KMS-11 (cell line): Measurements from ENCODE around the gene CARD19.
"Not testable (repeated sequence)": the region's sequence is repeated elsewhere in the genome, so short reads cannot be mapped to it uniquely, and the experiment has no call there.

Experiments used
- H2AFZ ChIP-seq: fragments of 200-600 bp; sonication (generic); 2 replicates; pipeline ENCODE4 v1.6.1; 2016; ENCODE audit warnings: antibody characterized with exemption, mixed run types, low read depth
- H3K27ac ChIP-seq: fragments of 200-600 bp; sonication (generic); 2 replicates; pipeline ENCODE4 v1.6.1; 2016; ENCODE audit warnings: mild to moderate bottlenecking, mixed run types
- H3K27me3 ChIP-seq: fragments of 200-600 bp; sonication (generic); 2 replicates; pipeline ENCODE4 v1.6.1; 2017; ENCODE audit warnings: mild to moderate bottlenecking, low read depth, mixed run types, moderate library complexity; ENCODE audit not compliant: insufficient read depth
- H3K36me3 ChIP-seq: fragments of 200-600 bp; sonication (generic); 2 replicates; pipeline ENCODE4 v1.6.1; 2017; ENCODE audit warnings: mild to moderate bottlenecking, mixed run types; ENCODE audit not compliant: insufficient read depth
- H3K4me1 ChIP-seq: fragments of 200-600 bp; sonication (generic); 2 replicates; pipeline ENCODE4 v1.6.1; 2016; ENCODE audit warnings: mild to moderate bottlenecking, low read depth, mixed run types; ENCODE audit not compliant: poor library complexity, severe bottlenecking
- H3K4me2 ChIP-seq: fragments of 200-600 bp; sonication (generic); 2 replicates; pipeline ENCODE4 v1.7.0; 2016; ENCODE audit warnings: mild to moderate bottlenecking, mixed run types
- H3K4me3 ChIP-seq: fragments of 200-600 bp; sonication (generic); IDR thresholded peaks from 2 replicates; pipeline ENCODE4 v1.6.1; 2017; ENCODE audit warnings: low read depth, low read length, mixed read lengths; ENCODE audit not compliant: insufficient read depth
- H3K79me2 ChIP-seq: fragments of 200-600 bp; sonication (generic); 2 replicates; pipeline ENCODE4 v1.6.1; 2016; ENCODE audit warnings: low read depth, mixed run types; ENCODE audit not compliant: insufficient read depth
- H3K9ac ChIP-seq: fragments of 200-600 bp; sonication (generic); 2 replicates; pipeline ENCODE4 v1.6.1; 2016; ENCODE audit warnings: mild to moderate bottlenecking, mixed run types
- H4K20me1 ChIP-seq: fragments of 200-600 bp; sonication (generic); 2 replicates; pipeline ENCODE4 v1.6.1; 2016; ENCODE audit warnings: mild to moderate bottlenecking, mixed run types; ENCODE audit not compliant: insufficient read depth
- CTCF ChIP-seq: fragments of 200-600 bp; sonication (generic); conservative IDR thresholded peaks from 2 replicates; pipeline ENCODE4 v1.6.1; 2017; ENCODE audit warnings: low read depth, mild to moderate bottlenecking, antibody characterized with exemption, low read length, moderate library complexity, mixed read lengths

CARD19 gene

GRCh38 chr9:93138171-93138764, 42.3 kb downstream of the CARD19 start:
- peaks cover 7% of the 10 kb centered on the region for H3K4me1 ChIP-seq
- no peak overlapping the region for H3K9ac ChIP-seq
- H3K4me3 ChIP-seq: no peak overlapping the region
- TF ChIP-seq CTCF: no peak
- no peak overlapping the region for H3K27ac ChIP-seq
- no peaks in the 10 kb centered on the region for H3K36me3 ChIP-seq
- H4K20me1 ChIP-seq: no peaks in the 10 kb centered on the region
- no peak overlapping the region for H2AFZ ChIP-seq
- H3K4me2 ChIP-seq: no peak overlapping the region
- peaks cover 3% of the 10 kb centered on the region; the same call in 1 of the 2 replicates for H3K79me2 ChIP-seq
- no peaks in the 10 kb centered on the region for H3K27me3 ChIP-seq

GRCh38 chr9:93139365-93140182, 43.6 kb downstream of the CARD19 start:
- Histone ChIP-seq H3K4me3 (no peak overlapping the region), H2AFZ (no peak overlapping the region), H3K4me2 (no peak overlapping the region), H3K27me3 (no peaks in the 10 kb centered on the region), H4K20me1 (no peaks in the 10 kb centered on the region), H3K9ac (no peak overlapping the region), H3K79me2 (no peaks in the 10 kb centered on the region), H3K4me1 (peaks cover 6% of the 10 kb centered on the region), H3K36me3 (no peaks in the 10 kb centered on the region), H3K27ac (no peak overlapping the region)
- TF ChIP-seq CTCF: no peak

- H3K36me3 ChIP-seq: no peaks in the 10 kb centered on the region
- H3K9ac ChIP-seq: no peak overlapping the region
- H4K20me1 ChIP-seq: no peaks in the 10 kb centered on the region
- no peak overlapping the region for H3K4me2 ChIP-seq
- TF ChIP-seq CTCF: no peak
- no peak overlapping the region for H2AFZ ChIP-seq
- no peak overlapping the region for H3K27ac ChIP-seq
- H3K79me2 ChIP-seq: no peaks in the 10 kb centered on the region
- no peaks in the 10 kb centered on the region for H3K27me3 ChIP-seq
- no peak overlapping the region for H3K4me3 ChIP-seq
- H3K4me1 ChIP-seq: no peaks in the 10 kb centered on the region
These were observed 45.9 kb downstream of the CARD19 start for GRCh38 chr9:93141771-93142483.

- no peak overlapping the region for H3K4me3 ChIP-seq
- H3K36me3 ChIP-seq: no peaks in the 10 kb centered on the region
- no peaks in the 10 kb centered on the region for H3K4me1 ChIP-seq
- no peak overlapping the region for H3K9ac ChIP-seq
- H4K20me1 ChIP-seq: no peaks in the 10 kb centered on the region
- H2AFZ ChIP-seq: no peak overlapping the region
- no peak overlapping the region for H3K4me2 ChIP-seq
- TF ChIP-seq CTCF: no peak
- H3K79me2 ChIP-seq: no peaks in the 10 kb centered on the region
- H3K27ac ChIP-seq: no peak overlapping the region
- no peaks in the 10 kb centered on the region for H3K27me3 ChIP-seq
These were observed 48.0 kb downstream of the CARD19 start for GRCh38 chr9:93143830-93144530.

GRCh38 chr9:93146696-93147095, 50.7 kb downstream of the CARD19 start:
- not testable (repeated sequence) for H4K20me1 ChIP-seq, H3K36me3 ChIP-seq, H3K4me1 ChIP-seq, H3K4me3 ChIP-seq, H2AFZ ChIP-seq, H3K27me3 ChIP-seq, H3K27ac ChIP-seq, H3K4me2 ChIP-seq, H3K9ac ChIP-seq, H3K79me2 ChIP-seq
